NCI-H187 (cell line): ENCODE measurements around the gene MAST2.
"Not testable (repeated sequence)": the region's sequence is repeated elsewhere in the genome, so short reads cannot be mapped to it uniquely, and the experiment has no call there.

Experiments
- DNase-seq, 2 experiments: peaks; one replicate each; lab custom pipeline; 2025; lab: John Stamatoyannopoulos, UW

The MAST2 gene

GRCh38 chr1:45857755-45858492 is 54.5 kb downstream of the MAST2 start:
- not testable (repeated sequence) for DNase-seq

GRCh38 chr1:45859221-45859620 is 55.8 kb downstream of the MAST2 start:
- DNase-seq: no peak

- no peak for DNase-seq
Measured at GRCh38 chr1:45862008-45862407, 58.6 kb downstream of the MAST2 start.

- no peak for DNase-seq
Measured at GRCh38 chr1:45863218-45863617, 59.8 kb downstream of the MAST2 start.

GRCh38 chr1:45864167-45865106 is 61.0 kb downstream of the MAST2 start:
- DNase-seq: no peak

- no peak for DNase-seq
Measured at GRCh38 chr1:45867697-45868348, 64.4 kb downstream of the MAST2 start.

- no peak for DNase-seq
Measured at GRCh38 chr1:45868861-45869260, 65.4 kb downstream of the MAST2 start.

GRCh38 chr1:45870500-45870899 is 67.1 kb downstream of the MAST2 start:
- no peak for DNase-seq

- DNase-seq: not testable (repeated sequence)
Measured at GRCh38 chr1:45872173-45872801, 68.9 kb downstream of the MAST2 start.

GRCh38 chr1:45876000-45876617 is 72.7 kb downstream of the MAST2 start:
- peak in 1 of 2 experiments; percentile 9 for DNase-seq

GRCh38 chr1:45877264-45877663 is 73.9 kb downstream of the MAST2 start:
- no peak for DNase-seq

- no peak for DNase-seq
Measured at GRCh38 chr1:45879885-45880598, 76.6 kb downstream of the MAST2 start.

GRCh38 chr1:45880930-45881329 is 77.5 kb downstream of the MAST2 start:
- no peak for DNase-seq

- no peak for DNase-seq
Measured at GRCh38 chr1:45883658-45884057, 80.2 kb downstream of the MAST2 start.

- DNase-seq: no peak
Measured at GRCh38 chr1:45884700-45885099, 81.3 kb downstream of the MAST2 start.

GRCh38 chr1:45886229-45886628 is 82.8 kb downstream of the MAST2 start:
- no peak for DNase-seq

- DNase-seq: no peak
Measured at GRCh38 chr1:45887156-45887842, 83.9 kb downstream of the MAST2 start.

GRCh38 chr1:45890078-45890477 is 86.7 kb downstream of the MAST2 start:
- no peak for DNase-seq

GRCh38 chr1:45891087-45891486 is 87.7 kb downstream of the MAST2 start:
- no peak for DNase-seq

- DNase-seq: no peak
Measured at GRCh38 chr1:45892068-45892785, 88.8 kb downstream of the MAST2 start.
